ENCODE measurements around the gene GHITM. TPM values are rescaled to one million over a fixed set of nuclear protein-coding genes. Genes with fewer than 3 reads are reported as not detected.
"Not testable (repeated sequence)": the region's sequence is repeated elsewhere in the genome, so short reads cannot be mapped to it uniquely, and the experiment has no call there.

GHITM gene
- polyA plus RNA-seq, 4 donors = 142 to 301 (median 244) TPM

- no peak for DNase-seq
- H3K27ac ChIP-seq (ENCODE audit: low read depth in 1 of 3, low read length in 2 of 3) = no peak overlapping the region
- WGBS, 3 donors = 89 to 92% (median 90%) methylated on average over 6 of the region's 6 CpGs
Observed at GRCh38 chr10:84175436-84175835, 36.1 kb downstream of the GHITM start.

GRCh38 chr10:84176351-84176750 is 37.0 kb downstream of the GHITM start:
- Histone ChIP-seq H3K4me3 (ENCODE audit: low read depth in 1 of 3, low read length in 3 of 3) (no peak overlapping the region), H3K9me3 (ENCODE audit: control insufficient read depth in 2 of 2, insufficient read depth in 1 of 2, low read depth in 1 of 2, low read length in 1 of 2) (no peaks in the 10 kb centered on the region), H3K4me1 (ENCODE audit: control insufficient read depth in 3 of 3, insufficient read depth in 2 of 3, low read depth in 1 of 3, low read length in 2 of 3) (no peaks in the 10 kb centered on the region), H3K27me3 (ENCODE audit: control insufficient read depth in 3 of 3, insufficient read depth in 3 of 3, low read length in 3 of 3) (no peaks in the 10 kb centered on the region), H3K27ac (ENCODE audit: low read depth in 1 of 3, low read length in 2 of 3) (no peak overlapping the region), H3K36me3 (ENCODE audit: control insufficient read depth in 3 of 3, insufficient read depth in 2 of 3, low read depth in 1 of 3, low read length in 3 of 3) (no peaks in the 10 kb centered on the region)
- no peak for FAIRE-seq
- 66 to 82% (median 80%) methylated on average over 4 of the region's 4 CpGs for WGBS, 3 donors
- DNase-seq = no peak

More at GRCh38 chr10:84175436-84175835, 36.1 kb downstream of the GHITM start:
- H3K4me1 ChIP-seq (ENCODE audit: control insufficient read depth in 3 of 3, insufficient read depth in 2 of 3, low read depth in 1 of 3, low read length in 2 of 3) = no peaks in the 10 kb centered on the region
- H3K36me3 ChIP-seq (ENCODE audit: control insufficient read depth in 3 of 3, insufficient read depth in 2 of 3, low read depth in 1 of 3, low read length in 3 of 3) = no peaks in the 10 kb centered on the region
- H3K4me3 ChIP-seq (ENCODE audit: low read depth in 1 of 3, low read length in 3 of 3) = no peak overlapping the region
- no peak for FAIRE-seq
- H3K9me3 ChIP-seq (ENCODE audit: control insufficient read depth in 2 of 2, insufficient read depth in 1 of 2, low read depth in 1 of 2, low read length in 1 of 2) = no peaks in the 10 kb centered on the region
- H3K27me3 ChIP-seq (ENCODE audit: control insufficient read depth in 3 of 3, insufficient read depth in 3 of 3, low read length in 3 of 3) = no peaks in the 10 kb centered on the region

DNA sequence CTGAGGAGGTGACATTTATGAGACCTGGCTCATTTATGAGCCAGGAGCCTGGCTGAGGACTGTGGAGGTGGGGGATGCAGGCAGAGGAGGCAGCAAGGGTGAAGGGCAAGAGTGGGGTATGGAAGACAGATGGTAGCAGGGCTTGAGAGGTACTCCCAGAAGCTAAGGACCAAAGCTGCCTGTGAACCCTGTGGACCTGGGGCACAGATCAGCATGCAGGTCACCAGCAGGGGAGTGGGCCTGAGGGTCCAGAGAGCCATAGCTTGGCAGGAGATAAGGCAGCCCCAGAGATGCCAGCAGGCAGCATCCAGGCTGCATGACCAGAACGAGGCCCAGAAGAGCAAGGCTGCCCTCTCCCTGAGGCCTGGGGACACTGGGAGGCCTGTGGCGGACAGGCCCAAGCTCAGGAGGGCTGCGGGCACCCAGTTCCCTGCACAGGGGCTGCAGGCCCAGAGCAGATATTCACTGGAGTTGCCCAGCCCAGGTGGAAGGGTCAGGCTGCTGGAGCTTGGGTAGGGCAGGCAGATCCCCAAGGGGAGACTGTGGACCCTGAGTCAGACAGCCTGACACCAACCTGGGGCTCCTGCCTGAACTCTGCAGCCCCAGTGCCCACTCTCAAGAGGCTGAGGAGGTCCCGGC is 37.6 kb downstream of the GHITM start:
- H3K9me3 ChIP-seq (ENCODE audit: control insufficient read depth in 2 of 2, insufficient read depth in 1 of 2, low read depth in 1 of 2, low read length in 1 of 2) = no peaks in the 10 kb centered on the region
- no peak overlapping the region for H3K27ac ChIP-seq (ENCODE audit: low read depth in 1 of 3, low read length in 2 of 3)
- no peaks in the 10 kb centered on the region for H3K4me1 ChIP-seq (ENCODE audit: control insufficient read depth in 3 of 3, insufficient read depth in 2 of 3, low read depth in 1 of 3, low read length in 2 of 3)
- H3K4me3 ChIP-seq (ENCODE audit: low read depth in 1 of 3, low read length in 3 of 3) = no peak overlapping the region
- no peaks in the 10 kb centered on the region for H3K27me3 ChIP-seq (ENCODE audit: control insufficient read depth in 3 of 3, insufficient read depth in 3 of 3, low read length in 3 of 3)
- DNase-seq (no peak), FAIRE-seq (no peak)
- WGBS, 3 donors = 86 to 98% (median 90%) methylated on average over 3 to 4 of the region's 4 CpGs
- H3K36me3 ChIP-seq (ENCODE audit: control insufficient read depth in 3 of 3, insufficient read depth in 2 of 3, low read depth in 1 of 3, low read length in 3 of 3) = no peaks in the 10 kb centered on the region

- no peak overlapping the region for H3K27ac ChIP-seq (ENCODE audit: low read depth in 1 of 3, low read length in 2 of 3)
- 60 to 72% (median 68%) methylated on average over 8 of the region's 8 CpGs for WGBS, 3 donors
- DNase-seq (peak in 1 of 2 donors; percentile 27), FAIRE-seq (no peak)
- H3K4me3 ChIP-seq (ENCODE audit: low read depth in 1 of 3, low read length in 3 of 3) = no peak overlapping the region
- H3K36me3 ChIP-seq (ENCODE audit: control insufficient read depth in 3 of 3, insufficient read depth in 2 of 3, low read depth in 1 of 3, low read length in 3 of 3) = no peaks in the 10 kb centered on the region
- no peaks in the 10 kb centered on the region for H3K4me1 ChIP-seq (ENCODE audit: control insufficient read depth in 3 of 3, insufficient read depth in 2 of 3, low read depth in 1 of 3, low read length in 2 of 3)
- no peaks in the 10 kb centered on the region for H3K27me3 ChIP-seq (ENCODE audit: control insufficient read depth in 3 of 3, insufficient read depth in 3 of 3, low read length in 3 of 3)
- no peaks in the 10 kb centered on the region for H3K9me3 ChIP-seq (ENCODE audit: control insufficient read depth in 2 of 2, insufficient read depth in 1 of 2, low read depth in 1 of 2, low read length in 1 of 2)
Observed at GRCh38 chr10:84177541-84178141, 38.3 kb downstream of the GHITM start.

GRCh38 chr10:84178160-84178609 is 38.9 kb downstream of the GHITM start:
- no peaks in the 10 kb centered on the region for H3K27me3 ChIP-seq (ENCODE audit: control insufficient read depth in 3 of 3, insufficient read depth in 3 of 3, low read length in 3 of 3)
- FAIRE-seq (no peak), DNase-seq (no peak)
- no peak overlapping the region for H3K27ac ChIP-seq (ENCODE audit: low read depth in 1 of 3, low read length in 2 of 3)
- 91 to 93% (median 92%) methylated on average over 3 of the region's 3 CpGs for WGBS, 3 donors
- H3K36me3 ChIP-seq (ENCODE audit: control insufficient read depth in 3 of 3, insufficient read depth in 2 of 3, low read depth in 1 of 3, low read length in 3 of 3) = no peaks in the 10 kb centered on the region
- H3K9me3 ChIP-seq (ENCODE audit: control insufficient read depth in 2 of 2, insufficient read depth in 1 of 2, low read depth in 1 of 2, low read length in 1 of 2) = no peaks in the 10 kb centered on the region
- H3K4me1 ChIP-seq (ENCODE audit: control insufficient read depth in 3 of 3, insufficient read depth in 2 of 3, low read depth in 1 of 3, low read length in 2 of 3) = no peaks in the 10 kb centered on the region
- H3K4me3 ChIP-seq (ENCODE audit: low read depth in 1 of 3, low read length in 3 of 3) = no peak overlapping the region

GRCh38 chr10:84179059-84179710 is 39.9 kb downstream of the GHITM start:
- no peak overlapping the region for H3K4me3 ChIP-seq (ENCODE audit: low read depth in 1 of 3, low read length in 3 of 3)
- no peaks in the 10 kb centered on the region for H3K4me1 ChIP-seq (ENCODE audit: control insufficient read depth in 3 of 3, insufficient read depth in 2 of 3, low read depth in 1 of 3, low read length in 2 of 3)
- H3K9me3 ChIP-seq (ENCODE audit: control insufficient read depth in 2 of 2, insufficient read depth in 1 of 2, low read depth in 1 of 2, low read length in 1 of 2) = no peaks in the 10 kb centered on the region
- H3K27me3 ChIP-seq (ENCODE audit: control insufficient read depth in 3 of 3, insufficient read depth in 3 of 3, low read length in 3 of 3) = no peaks in the 10 kb centered on the region
- H3K36me3 ChIP-seq (ENCODE audit: control insufficient read depth in 3 of 3, insufficient read depth in 2 of 3, low read depth in 1 of 3, low read length in 3 of 3) = no peaks in the 10 kb centered on the region
- FAIRE-seq = no peak
- 49 to 59% (median 58%) methylated on average over 12 of the region's 12 CpGs for WGBS, 3 donors
- no peak for DNase-seq
- no peak overlapping the region for H3K27ac ChIP-seq (ENCODE audit: low read depth in 1 of 3, low read length in 2 of 3)

DNA sequence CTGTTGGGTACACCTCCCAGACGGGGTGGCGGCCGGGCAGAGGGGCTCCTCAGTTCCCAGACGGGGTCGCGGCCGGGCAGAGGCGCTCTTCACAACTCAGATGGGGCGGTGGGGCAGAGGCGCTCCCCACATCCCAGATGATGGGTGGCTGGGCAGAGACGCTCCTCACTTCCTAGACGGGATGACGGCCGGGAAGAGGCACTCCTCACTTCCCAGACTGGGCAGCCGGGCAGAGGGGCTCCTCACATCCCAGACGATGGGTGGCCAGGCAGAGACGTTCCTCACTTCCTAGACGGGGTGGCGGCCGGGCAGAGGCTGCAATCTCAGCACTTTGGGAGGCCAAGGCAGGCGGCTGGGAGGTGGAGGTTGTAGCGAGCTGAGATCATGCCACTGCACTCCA is 41.1 kb downstream of the GHITM start:
- H3K9me3 ChIP-seq (ENCODE audit: control insufficient read depth in 2 of 2, insufficient read depth in 1 of 2, low read depth in 1 of 2, low read length in 1 of 2); H3K27me3 ChIP-seq (ENCODE audit: control insufficient read depth in 3 of 3, insufficient read depth in 3 of 3, low read length in 3 of 3); H3K36me3 ChIP-seq (ENCODE audit: control insufficient read depth in 3 of 3, insufficient read depth in 2 of 3, low read depth in 1 of 3, low read length in 3 of 3); H3K27ac ChIP-seq (ENCODE audit: low read depth in 1 of 3, low read length in 2 of 3); FAIRE-seq; H3K4me3 ChIP-seq (ENCODE audit: low read depth in 1 of 3, low read length in 3 of 3); DNase-seq; H3K4me1 ChIP-seq (ENCODE audit: control insufficient read depth in 3 of 3, insufficient read depth in 2 of 3, low read depth in 1 of 3, low read length in 2 of 3): not testable (repeated sequence)
- 89 to 92% (median 90%) methylated on average over 15 to 20 of the region's 22 CpGs for WGBS, 3 donors

DNA sequence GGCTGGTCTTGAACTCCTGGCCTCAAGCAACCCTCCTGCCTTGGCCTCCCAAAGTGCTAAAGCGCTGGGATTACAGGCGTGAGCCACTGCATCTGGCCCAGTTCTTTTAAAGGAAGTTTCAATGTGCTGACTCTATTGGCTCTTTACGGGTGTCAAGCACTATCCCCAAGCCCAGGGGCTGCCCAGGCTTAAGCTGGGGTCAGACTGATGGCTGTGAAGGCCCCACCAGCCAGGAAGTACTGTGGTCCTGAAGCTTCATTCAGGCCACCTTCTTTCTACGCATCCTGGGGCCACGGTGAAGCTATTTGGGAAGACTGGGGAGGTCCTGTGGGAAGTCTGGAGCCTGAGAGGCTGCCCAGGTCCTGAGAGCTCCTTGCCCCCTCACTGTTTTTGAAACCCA is 42.3 kb downstream of the GHITM start:
- Histone ChIP-seq H3K27me3 (ENCODE audit: control insufficient read depth in 3 of 3, insufficient read depth in 3 of 3, low read length in 3 of 3) (no peaks in the 10 kb centered on the region), H3K9me3 (ENCODE audit: control insufficient read depth in 2 of 2, insufficient read depth in 1 of 2, low read depth in 1 of 2, low read length in 1 of 2) (no peaks in the 10 kb centered on the region), H3K36me3 (ENCODE audit: control insufficient read depth in 3 of 3, insufficient read depth in 2 of 3, low read depth in 1 of 3, low read length in 3 of 3) (no peaks in the 10 kb centered on the region), H3K27ac (ENCODE audit: low read depth in 1 of 3, low read length in 2 of 3) (no peak overlapping the region), H3K4me1 (ENCODE audit: control insufficient read depth in 3 of 3, insufficient read depth in 2 of 3, low read depth in 1 of 3, low read length in 2 of 3) (no peaks in the 10 kb centered on the region), H3K4me3 (ENCODE audit: low read depth in 1 of 3, low read length in 3 of 3) (no peak overlapping the region)
- DNase-seq (no peak), FAIRE-seq (no peak)
- 83 to 94% (median 86%) methylated on average over 5 of the region's 5 CpGs for WGBS, 3 donors

Data from small intestine (tissue), 7 donors.